ENCODE data around the gene PLEKHG5. TPM values are rescaled to one million over a fixed set of nuclear protein-coding genes. Genes with fewer than 3 reads are reported as not detected.
A peak's percentile ranks its signal among the peaks of the same experiment; 100 is the strongest.
"Not testable (repeated sequence)": the region's sequence is repeated elsewhere in the genome, so short reads cannot be mapped to it uniquely, and the experiment has no call there.

Gene PLEKHG5
- total and polyA plus RNA-seq, 4 donors, result 2.6 to 39.3 (median 7.3) TPM

DNA sequence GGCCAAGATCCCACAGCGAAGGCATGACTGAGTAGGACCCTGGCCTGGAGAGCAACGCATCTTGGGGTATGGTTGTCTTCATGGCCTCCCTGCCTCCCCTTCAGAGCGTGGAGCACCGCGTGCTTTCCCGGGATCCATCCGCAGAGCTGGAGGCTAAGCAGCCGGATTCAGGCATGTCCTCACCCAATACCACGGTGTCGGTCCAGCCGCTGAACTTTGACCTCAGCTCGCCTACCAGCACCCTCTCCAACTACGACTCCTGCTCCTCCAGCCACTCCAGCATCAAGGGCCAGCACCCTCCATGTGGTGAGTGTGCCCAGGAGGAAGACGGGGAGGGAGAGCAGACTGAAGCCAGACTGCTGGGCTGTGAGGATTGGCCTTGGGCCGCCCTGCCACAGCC, 47.1 kb downstream of the PLEKHG5 start:
- Histone ChIP-seq H3K4me1 (ENCODE audit: control insufficient read depth in 1 of 2, insufficient read depth in 2 of 2, low read length in 2 of 2) (no peaks in the 10 kb centered on the region), H3K4me3 (ENCODE audit: low read length in 2 of 2) (no peak overlapping the region), H3K27me3 (ENCODE audit: control insufficient read depth in 1 of 2, insufficient read depth in 2 of 2, low read length in 1 of 2) (peaks cover 0 to 2% of the 10 kb centered on the region in 2 donors), H3K9me3 (ENCODE audit: control insufficient read depth, low read length) (no peaks in the 10 kb centered on the region), H3K36me3 (ENCODE audit: control insufficient read depth in 1 of 2, insufficient read depth in 2 of 2, low read length in 1 of 2) (no peaks in the 10 kb centered on the region), H3K27ac (ENCODE audit: low read depth in 1 of 2, low read length in 2 of 2) (no peak overlapping the region)
- intact Hi-C loops (cut with DNase I), result no loop called here
- DNase-seq (no peak), ATAC-seq (ENCODE audit: low FRiP score) (no peak)
- 92 to 95% methylated on average over 15 of the region's 15 CpGs for WGBS, 2 donors

DNA sequence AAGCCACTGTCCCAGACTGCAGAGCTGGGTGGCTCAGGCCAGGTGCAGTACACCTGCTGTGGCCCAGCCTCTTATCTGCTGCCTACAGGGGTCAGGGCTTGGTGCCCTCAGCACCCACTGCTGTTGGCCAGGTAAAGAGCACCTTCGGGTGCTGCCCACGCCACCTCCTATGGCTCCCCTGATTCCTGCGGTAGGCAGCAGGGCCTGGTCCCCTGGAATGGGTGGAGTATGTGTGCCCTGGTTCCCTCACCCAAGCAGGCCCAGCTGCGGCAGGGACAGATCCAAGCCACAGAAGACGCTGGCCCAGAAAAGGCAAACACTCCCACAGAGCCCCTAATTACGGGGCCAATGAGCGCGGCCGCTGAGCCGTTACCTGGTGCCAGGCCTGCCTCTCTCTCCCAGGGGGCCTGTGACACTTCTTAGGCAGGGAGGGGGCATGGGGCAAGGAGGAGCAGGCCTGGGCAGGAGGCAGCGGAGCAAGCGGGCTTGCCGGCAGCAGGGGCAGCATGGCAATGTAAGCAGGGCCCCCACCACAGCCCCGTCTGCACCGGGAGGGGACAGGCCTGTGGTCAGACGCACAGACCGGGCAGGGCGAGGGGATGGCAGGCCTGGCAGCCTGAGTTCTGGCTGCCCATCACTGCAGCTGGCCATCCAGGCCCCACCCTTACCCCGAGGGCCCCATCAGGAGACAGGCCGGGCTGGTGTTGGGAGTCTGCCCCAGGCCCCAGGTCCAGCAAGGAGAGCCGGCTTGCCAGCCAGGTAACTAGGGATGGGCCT, 47.9 kb downstream of the PLEKHG5 start:
- no peak for ATAC-seq (ENCODE audit: low FRiP score)
- Histone ChIP-seq H3K36me3 (ENCODE audit: control insufficient read depth in 1 of 2, insufficient read depth in 2 of 2, low read length in 1 of 2) (no peaks in the 10 kb centered on the region), H3K4me3 (ENCODE audit: low read length in 2 of 2) (no peak overlapping the region), H3K27me3 (ENCODE audit: control insufficient read depth in 1 of 2, insufficient read depth in 2 of 2, low read length in 1 of 2) (peaks cover 0 to 2% of the 10 kb centered on the region in 2 donors), H3K4me1 (ENCODE audit: control insufficient read depth in 1 of 2, insufficient read depth in 2 of 2, low read length in 2 of 2) (no peaks in the 10 kb centered on the region), H3K27ac (ENCODE audit: low read depth in 1 of 2, low read length in 2 of 2) (no peak overlapping the region), H3K9me3 (ENCODE audit: control insufficient read depth, low read length) (no peaks in the 10 kb centered on the region)
- 93 to 96% methylated on average over 19 to 21 of the region's 21 CpGs for WGBS, 2 donors
- intact Hi-C loops (cut with DNase I), result no loop called here
- no peak for DNase-seq

DNA sequence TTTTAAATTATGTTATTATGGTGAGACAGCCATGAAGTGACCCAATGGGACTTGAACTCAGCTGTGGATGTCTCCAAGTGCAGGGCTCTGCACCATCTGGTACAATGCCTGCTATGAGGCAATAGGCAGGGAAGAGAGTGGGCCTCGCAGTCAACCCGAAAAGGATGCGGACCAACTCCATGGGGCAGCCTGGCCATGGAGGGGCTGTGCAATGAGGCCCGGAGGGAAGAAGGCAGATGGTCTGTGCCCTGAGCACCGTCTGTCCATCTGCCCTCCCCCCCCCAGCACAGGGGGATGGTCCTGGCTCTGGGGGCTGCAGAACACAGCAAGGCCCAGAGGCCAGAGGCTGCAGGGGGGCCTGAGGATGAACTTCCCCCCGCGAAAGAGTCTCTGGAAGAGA, 49.9 kb downstream of the PLEKHG5 start:
- Histone ChIP-seq H3K27ac (ENCODE audit: low read depth in 1 of 2, low read length in 2 of 2) (no peak overlapping the region), H3K27me3 (ENCODE audit: control insufficient read depth in 1 of 2, insufficient read depth in 2 of 2, low read length in 1 of 2) (no peaks in the 10 kb centered on the region), H3K4me3 (ENCODE audit: low read length in 2 of 2) (no peak overlapping the region), H3K4me1 (ENCODE audit: control insufficient read depth in 1 of 2, insufficient read depth in 2 of 2, low read length in 2 of 2) (no peaks in the 10 kb centered on the region), H3K36me3 (ENCODE audit: control insufficient read depth in 1 of 2, insufficient read depth in 2 of 2, low read length in 1 of 2) (no peaks in the 10 kb centered on the region), H3K9me3 (ENCODE audit: control insufficient read depth, low read length) (no peaks in the 10 kb centered on the region)
- no peak for ATAC-seq (ENCODE audit: low FRiP score)
- DNase-seq, result no peak
- WGBS, 2 donors, result 89 to 91% methylated on average over 7 of the region's 7 CpGs
- intact Hi-C loops (cut with DNase I), result no loop called here

DNA sequence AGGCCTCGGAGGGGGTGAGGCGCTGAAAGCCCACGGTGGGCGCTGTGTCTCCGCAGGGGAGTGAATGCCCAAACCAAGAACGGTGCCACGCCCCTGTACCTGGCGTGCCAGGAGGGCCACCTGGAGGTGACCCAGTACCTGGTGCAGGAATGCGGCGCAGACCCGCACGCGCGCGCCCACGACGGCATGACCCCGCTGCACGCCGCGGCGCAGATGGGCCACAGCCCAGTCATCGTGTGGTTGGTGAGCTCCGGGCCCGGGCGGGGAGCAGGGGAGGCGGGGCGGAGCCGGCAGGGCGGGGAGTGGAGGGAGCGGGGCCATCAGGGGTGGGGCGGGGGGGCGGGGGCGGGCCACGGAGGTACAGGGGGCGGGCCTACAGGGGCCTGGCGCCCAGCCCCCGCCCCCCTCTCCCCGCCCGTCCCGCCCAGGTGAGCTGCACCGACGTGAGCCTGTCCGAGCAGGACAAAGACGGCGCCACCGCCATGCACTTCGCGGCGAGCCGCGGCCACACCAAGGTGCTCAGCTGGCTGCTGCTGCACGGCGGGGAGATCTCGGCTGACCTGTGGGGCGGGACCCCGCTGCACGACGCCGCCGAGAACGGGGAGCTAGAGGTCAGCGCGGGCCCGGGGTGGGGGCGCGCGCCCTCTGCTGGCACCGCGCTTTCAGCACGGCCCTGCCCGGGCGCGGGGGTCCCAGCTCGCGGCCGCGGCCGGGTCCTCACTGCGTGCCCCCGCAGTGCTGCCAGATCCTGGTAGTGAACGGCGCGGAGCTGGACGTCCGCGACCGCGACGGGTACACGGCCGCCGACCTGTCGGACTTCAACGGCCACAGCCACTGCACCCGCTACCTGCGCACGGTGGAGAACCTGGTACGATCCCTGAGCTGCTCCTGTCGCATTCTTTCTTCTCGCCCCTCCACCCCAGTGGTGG, 51.0 kb downstream of the PLEKHG5 start:
- Histone ChIP-seq H3K4me3 (ENCODE audit: low read length in 2 of 2) (no peak overlapping the region), H3K4me1 (ENCODE audit: control insufficient read depth in 1 of 2, insufficient read depth in 2 of 2, low read length in 2 of 2) (no peaks in the 10 kb centered on the region), H3K36me3 (ENCODE audit: control insufficient read depth in 1 of 2, insufficient read depth in 2 of 2, low read length in 1 of 2) (no peaks in the 10 kb centered on the region), H3K9me3 (ENCODE audit: control insufficient read depth, low read length) (no peaks in the 10 kb centered on the region), H3K27ac (ENCODE audit: low read depth in 1 of 2, low read length in 2 of 2) (no peak overlapping the region), H3K27me3 (ENCODE audit: control insufficient read depth in 1 of 2, insufficient read depth in 2 of 2, low read length in 1 of 2) (no peaks in the 10 kb centered on the region)
- ATAC-seq (ENCODE audit: low FRiP score) (no peak), DNase-seq (no peak)
- intact Hi-C loops (cut with DNase I), result no loop called here
- WGBS, 2 donors, result 8 to 9% methylated on average over 66 to 100 of the region's 101 CpGs

DNA sequence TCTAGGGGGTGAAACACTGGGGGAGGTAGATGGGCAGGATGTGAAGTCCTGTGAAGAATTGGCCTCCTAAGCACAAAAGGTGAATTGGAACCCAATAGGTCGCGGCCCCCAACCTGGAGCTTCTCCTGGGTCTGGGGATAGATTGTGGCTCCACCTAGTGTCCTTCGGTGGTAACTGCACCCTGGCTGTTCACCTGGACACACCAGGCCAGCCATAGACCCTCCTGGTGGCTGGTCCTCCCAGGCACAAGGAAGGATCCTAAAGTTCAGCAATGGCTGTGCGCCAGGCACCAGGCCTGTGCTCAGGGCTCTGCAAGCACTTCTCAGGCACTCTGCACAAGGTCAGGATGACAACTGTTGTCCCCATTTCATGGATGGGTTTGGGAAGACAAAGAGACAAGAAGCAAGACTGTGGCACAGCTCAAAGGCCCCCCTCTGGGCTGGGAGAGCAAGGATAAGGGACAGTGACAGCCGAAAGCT, 53.4 kb downstream of the PLEKHG5 start:
- Histone ChIP-seq H3K27me3 (ENCODE audit: control insufficient read depth in 1 of 2, insufficient read depth in 2 of 2, low read length in 1 of 2) (no peaks in the 10 kb centered on the region), H3K9me3 (ENCODE audit: control insufficient read depth, low read length) (no peaks in the 10 kb centered on the region), H3K27ac (ENCODE audit: low read depth in 1 of 2, low read length in 2 of 2) (no peak overlapping the region), H3K4me3 (ENCODE audit: low read length in 2 of 2) (no peak overlapping the region), H3K36me3 (ENCODE audit: control insufficient read depth in 1 of 2, insufficient read depth in 2 of 2, low read length in 1 of 2) (no peaks in the 10 kb centered on the region), H3K4me1 (ENCODE audit: control insufficient read depth in 1 of 2, insufficient read depth in 2 of 2, low read length in 2 of 2) (no peaks in the 10 kb centered on the region)
- intact Hi-C loops (cut with DNase I), result loop anchor here in 1 of 2 donors (1.0 kb wide), 1 partner anchor 192 kb away; no protein-coding TSS in a partner anchor
- ATAC-seq (ENCODE audit: low FRiP score) (peak; percentile 72), DNase-seq (peak in 1 of 2 donors; percentile 87)
- 10 to 16% methylated on average over 5 of the region's 5 CpGs for WGBS, 2 donors

DNA sequence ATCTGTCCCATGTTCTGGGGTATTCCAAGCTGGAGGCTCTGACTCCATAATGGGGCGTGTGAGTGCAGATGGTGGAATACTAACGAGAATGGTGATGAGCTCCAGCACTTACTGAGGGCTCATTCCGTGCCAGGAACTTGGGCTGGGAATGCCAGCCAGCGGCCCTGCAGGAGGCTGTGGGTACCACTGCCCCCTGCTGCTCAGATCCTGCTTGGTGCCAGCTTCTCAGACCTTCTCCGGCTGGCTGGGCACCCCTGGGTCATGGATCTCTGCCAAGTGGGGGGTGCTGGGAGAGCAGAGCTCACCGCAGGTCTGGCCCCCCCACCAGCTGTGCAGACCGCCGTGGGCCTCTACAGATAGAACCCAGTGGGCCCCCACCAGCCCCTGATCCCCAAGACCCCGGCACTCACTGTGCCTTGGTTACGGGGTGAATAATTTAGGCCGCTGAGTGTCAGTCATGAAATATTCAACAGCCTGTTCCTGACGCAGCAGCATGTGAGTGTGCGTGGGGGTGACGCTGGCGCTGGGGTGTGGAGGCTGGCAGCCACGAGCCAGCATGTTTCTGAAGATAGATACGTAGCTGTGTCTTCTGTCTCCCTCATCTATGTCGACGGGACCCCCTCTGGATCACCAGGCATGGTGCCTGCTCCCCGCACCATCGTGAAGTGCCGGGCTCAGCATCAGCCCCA, 54.3 kb downstream of the PLEKHG5 start:
- WGBS, 2 donors, result 43 to 44% methylated on average over 22 of the region's 22 CpGs
- H3K36me3 ChIP-seq (ENCODE audit: control insufficient read depth in 1 of 2, insufficient read depth in 2 of 2, low read length in 1 of 2); H3K27me3 ChIP-seq (ENCODE audit: control insufficient read depth in 1 of 2, insufficient read depth in 2 of 2, low read length in 1 of 2); ATAC-seq (ENCODE audit: low FRiP score); intact Hi-C loops (cut with DNase I); H3K4me1 ChIP-seq (ENCODE audit: control insufficient read depth in 1 of 2, insufficient read depth in 2 of 2, low read length in 2 of 2); H3K9me3 ChIP-seq (ENCODE audit: control insufficient read depth, low read length); DNase-seq; H3K4me3 ChIP-seq (ENCODE audit: low read length in 2 of 2); H3K27ac ChIP-seq (ENCODE audit: low read depth in 1 of 2, low read length in 2 of 2): not testable (repeated sequence)

DNA sequence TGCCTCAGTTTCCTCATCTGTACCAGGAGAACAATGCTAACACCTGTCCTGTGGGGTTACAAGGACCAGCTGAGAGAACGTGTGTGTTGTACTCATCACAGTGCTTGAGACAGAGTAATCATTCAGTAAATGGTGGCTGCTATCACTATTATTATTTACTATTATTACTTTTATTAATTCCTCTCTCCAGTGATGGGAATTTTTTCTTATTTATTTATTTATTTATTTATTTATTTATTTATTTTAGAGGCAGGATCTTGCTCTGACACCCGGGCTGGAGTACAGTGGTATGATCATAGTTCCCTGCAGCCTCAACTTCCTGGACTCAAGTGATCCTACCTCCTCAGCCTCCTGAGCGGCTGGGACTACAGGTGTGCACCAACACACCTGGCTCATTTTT, 55.2 kb downstream of the PLEKHG5 start:
- intact Hi-C loops (cut with DNase I); H3K27ac ChIP-seq (ENCODE audit: low read depth in 1 of 2, low read length in 2 of 2); H3K27me3 ChIP-seq (ENCODE audit: control insufficient read depth in 1 of 2, insufficient read depth in 2 of 2, low read length in 1 of 2); H3K4me1 ChIP-seq (ENCODE audit: control insufficient read depth in 1 of 2, insufficient read depth in 2 of 2, low read length in 2 of 2); H3K4me3 ChIP-seq (ENCODE audit: low read length in 2 of 2); ATAC-seq (ENCODE audit: low FRiP score); H3K36me3 ChIP-seq (ENCODE audit: control insufficient read depth in 1 of 2, insufficient read depth in 2 of 2, low read length in 1 of 2); DNase-seq; H3K9me3 ChIP-seq (ENCODE audit: control insufficient read depth, low read length): not testable (repeated sequence)
- WGBS, 2 donors, result 73 to 76% methylated on average over 3 of the region's 3 CpGs

DNA sequence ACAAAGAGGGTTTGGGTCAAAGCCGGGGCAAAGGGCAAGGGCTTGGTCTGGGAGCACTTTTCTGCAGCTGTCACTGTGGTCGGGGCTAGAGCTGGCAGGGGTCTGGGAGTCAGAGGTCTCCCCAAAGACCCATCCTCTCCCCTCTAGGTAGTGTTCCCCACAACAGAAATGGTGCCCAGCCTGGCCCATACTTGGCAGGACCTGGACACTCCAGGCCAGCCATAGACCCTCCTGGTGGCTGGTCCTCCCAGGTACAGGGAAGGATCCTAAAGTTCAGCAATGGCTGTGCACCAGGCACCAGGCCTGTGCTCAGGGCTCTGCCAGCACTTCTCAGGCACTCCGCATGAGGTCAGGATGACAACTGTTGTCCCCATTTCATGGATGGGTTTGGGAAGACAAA, 55.9 kb downstream of the PLEKHG5 start:
- intact Hi-C loops (cut with DNase I), result no loop called here
- no peaks in the 10 kb centered on the region for H3K4me1 ChIP-seq (ENCODE audit: control insufficient read depth in 1 of 2, insufficient read depth in 2 of 2, low read length in 2 of 2)
- no peaks in the 10 kb centered on the region for H3K27me3 ChIP-seq (ENCODE audit: control insufficient read depth in 1 of 2, insufficient read depth in 2 of 2, low read length in 1 of 2)
- ATAC-seq (ENCODE audit: low FRiP score) (no peak), DNase-seq (no peak)
- H3K4me3 ChIP-seq (ENCODE audit: low read length in 2 of 2), result no peak overlapping the region
- H3K9me3 ChIP-seq (ENCODE audit: control insufficient read depth, low read length), result no peaks in the 10 kb centered on the region
- 97 to 98% methylated on average over 3 of the region's 3 CpGs for WGBS, 2 donors
- no peaks in the 10 kb centered on the region for H3K36me3 ChIP-seq (ENCODE audit: control insufficient read depth in 1 of 2, insufficient read depth in 2 of 2, low read length in 1 of 2)
- no peak overlapping the region for H3K27ac ChIP-seq (ENCODE audit: low read depth in 1 of 2, low read length in 2 of 2)
